Activated gamma-delta T cell treated with anti-CD3 and anti-CD28 coated beads, Interleukin-2, amount 50 U/mL, for 16 hours (primary cell): ENCODE results near the gene ADD2.

Experiments used
- DNase-seq: peaks from one replicate; pipeline ENCODE4 v3.0.0-alpha.2; 2020; ENCODE audit warnings: low read depth

Gene ADD2

DNA sequence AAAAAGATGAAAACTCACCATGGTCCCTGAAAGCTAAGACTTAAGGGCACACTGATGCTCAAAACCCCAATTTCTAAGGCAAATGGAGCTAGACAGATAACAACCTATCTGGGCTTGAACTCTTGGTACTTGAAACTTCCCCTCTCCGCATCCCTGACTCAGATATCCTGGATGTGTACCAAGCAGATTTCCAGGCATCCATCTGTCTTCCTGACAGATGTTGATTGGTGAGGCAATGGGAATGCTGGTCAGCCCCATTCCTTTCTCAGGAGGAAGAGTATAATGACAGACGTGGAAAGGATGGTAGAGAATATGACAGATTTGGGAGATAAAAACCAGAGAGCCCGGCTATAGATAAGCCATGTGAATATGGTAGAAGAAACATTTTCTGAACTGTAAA is 69.2 kb downstream of the ADD2 start:
- no peak for DNase-seq

GRCh38 chr2:70697603-70698383 is 70.2 kb downstream of the ADD2 start:
- no peak for DNase-seq

DNA sequence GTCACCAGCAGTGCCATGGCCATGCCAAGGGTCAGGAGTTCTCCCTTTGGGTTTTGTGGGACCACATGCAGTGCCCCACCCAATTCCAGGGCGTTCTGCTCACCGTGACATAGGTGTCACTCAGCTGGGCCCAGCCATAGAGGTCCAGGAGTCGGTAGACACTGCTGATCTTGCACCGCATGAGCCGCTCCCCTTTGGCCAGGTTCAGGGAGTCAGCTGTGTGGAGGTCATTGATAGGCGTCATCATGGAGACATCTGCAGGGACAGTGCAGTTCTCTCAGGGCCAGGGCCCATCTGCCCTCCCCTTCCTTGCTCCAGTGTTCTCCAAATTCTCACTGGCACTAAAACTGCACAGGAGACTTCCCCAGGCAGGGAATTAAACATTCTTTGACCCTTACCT is 71.9 kb downstream of the ADD2 start:
- no peak for DNase-seq

GRCh38 chr2:70692256-70692655 is 75.7 kb downstream of the ADD2 start:
- no peak for DNase-seq

GRCh38 chr2:70691497-70692140 is 76.4 kb downstream of the ADD2 start:
- no peak for DNase-seq

GRCh38 chr2:70690846-70691245 is 77.2 kb downstream of the ADD2 start:
- no peak for DNase-seq

DNA sequence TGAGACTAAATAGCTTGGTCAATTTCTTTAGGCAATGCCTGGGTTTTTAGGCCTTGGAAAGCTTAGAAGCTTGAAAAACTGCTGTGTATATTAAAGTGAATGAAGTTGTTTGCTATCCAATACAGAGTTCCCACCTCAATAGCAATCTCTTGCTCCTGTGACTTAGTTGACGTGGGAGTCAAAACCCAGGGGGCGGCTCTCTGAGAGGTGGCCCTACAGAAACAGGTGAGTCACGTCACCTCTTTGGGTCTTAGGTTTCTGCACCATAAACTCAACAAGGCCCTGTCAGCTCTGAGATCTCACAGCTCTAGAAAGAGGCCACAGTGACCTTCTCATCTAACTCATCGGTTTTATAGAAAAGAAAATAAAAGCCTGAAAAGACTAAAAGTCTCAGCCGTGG is 79.6 kb downstream of the ADD2 start:
- DNase-seq = no peak

DNA sequence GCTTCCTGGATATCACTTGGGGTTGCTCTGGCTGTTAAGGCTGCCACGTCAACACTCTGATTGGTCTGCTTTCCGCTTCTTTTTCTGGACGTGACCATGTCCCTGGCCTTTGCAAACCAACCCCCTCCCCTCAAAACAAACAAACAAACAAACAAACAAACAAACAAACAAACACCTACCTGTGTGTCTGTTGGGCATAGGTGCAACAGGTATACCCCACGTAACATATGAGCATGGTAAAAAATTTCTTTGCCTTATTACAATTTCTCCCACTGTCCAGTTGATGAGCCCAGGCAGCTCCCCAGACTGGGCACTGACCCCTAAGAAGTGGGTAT is 80.6 kb downstream of the ADD2 start:
- DNase-seq = no peak

- DNase-seq = no peak
Measured at GRCh38 chr2:70686577-70687460, 81.2 kb downstream of the ADD2 start.

- DNase-seq = no peak
Measured at GRCh38 chr2:70685771-70686171, 82.2 kb downstream of the ADD2 start.

GRCh38 chr2:70684846-70685622 is 83.0 kb downstream of the ADD2 start:
- no peak for DNase-seq

DNA sequence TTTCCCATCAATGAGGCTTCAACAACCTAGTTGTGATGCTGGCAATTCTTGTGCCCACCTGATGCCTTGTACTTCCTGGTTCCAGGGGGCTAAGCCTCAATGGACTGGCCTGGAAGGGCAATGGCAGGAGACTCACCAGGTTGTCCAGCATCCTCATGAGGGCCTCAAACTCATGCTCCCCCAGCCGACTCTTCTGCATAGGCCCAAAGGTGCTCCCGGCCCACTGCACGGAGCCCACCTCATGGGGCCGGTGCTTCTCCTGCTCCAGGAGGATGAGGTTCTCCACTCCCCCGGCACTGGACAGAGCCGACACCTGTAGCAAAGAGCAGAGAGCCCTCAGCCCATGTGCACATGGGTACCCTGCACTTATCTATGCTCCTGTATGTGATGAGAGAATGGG is 84.5 kb downstream of the ADD2 start:
- no peak for DNase-seq

DNA sequence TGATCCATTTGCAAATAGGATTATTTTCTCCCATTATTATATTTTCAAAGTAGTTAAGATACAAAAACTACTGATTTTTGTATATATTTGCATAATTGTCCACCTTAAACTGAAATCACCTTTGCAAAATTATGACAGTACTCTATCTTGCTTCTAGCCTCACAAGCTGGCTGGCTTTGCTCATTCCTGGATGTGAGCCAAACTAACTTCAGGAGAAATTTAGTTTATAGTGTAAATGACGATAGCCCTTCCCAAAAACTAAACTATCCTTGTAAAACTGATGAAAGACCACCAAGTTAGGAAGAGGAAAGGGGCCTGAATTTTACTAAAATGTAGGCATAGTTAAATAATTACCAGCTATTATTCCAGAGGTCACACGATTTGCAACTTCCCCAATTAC is 87.3 kb downstream of the ADD2 start:
- DNase-seq = no peak

DNA sequence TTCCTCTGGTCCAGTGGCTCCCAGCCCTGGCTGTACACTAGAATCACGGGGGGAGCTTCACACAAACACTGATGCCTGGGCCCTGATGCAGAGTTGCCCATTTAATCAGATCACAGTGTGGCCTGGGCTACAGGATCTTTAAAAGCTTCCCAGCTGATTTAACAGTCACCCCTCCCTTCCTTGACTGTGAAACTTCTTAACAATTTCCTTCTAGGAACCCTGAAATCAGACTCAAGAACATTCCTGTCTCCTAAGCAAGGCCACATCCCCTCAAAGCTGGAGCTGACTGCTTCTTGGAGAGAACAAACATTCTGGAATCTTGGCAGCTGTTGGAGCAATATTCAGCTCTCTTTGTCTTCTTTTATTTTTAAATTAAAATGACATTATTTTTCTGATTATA is 88.7 kb downstream of the ADD2 start:
- DNase-seq = no peak

DNA sequence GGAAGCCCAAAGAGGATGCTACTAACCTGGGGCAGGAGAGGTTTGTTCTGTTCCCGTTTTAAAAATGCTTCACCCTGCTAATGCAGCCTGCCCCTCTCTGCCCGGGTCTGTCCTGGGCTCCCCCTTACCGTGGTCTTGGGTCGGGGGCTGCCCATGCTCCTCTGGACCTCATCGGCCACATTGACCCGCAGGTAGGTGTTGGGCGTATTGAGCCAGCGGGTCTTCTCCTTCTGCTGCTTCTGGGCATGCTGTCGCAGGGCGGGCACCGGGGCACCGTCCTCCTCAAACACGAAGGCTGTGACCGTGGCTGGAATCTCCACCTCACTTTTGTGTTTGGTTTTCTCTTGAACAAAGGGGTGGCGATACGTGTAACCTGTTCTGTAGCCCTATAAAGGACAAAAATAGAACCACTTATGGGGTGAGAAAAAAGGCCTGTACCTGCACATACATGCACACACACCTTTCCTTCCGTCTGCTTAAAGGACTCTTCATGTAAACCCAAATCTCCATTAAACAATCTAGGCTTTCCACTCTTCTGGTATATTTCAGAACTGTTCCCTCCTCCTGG is 89.3 kb downstream of the ADD2 start:
- no peak for DNase-seq

DNA sequence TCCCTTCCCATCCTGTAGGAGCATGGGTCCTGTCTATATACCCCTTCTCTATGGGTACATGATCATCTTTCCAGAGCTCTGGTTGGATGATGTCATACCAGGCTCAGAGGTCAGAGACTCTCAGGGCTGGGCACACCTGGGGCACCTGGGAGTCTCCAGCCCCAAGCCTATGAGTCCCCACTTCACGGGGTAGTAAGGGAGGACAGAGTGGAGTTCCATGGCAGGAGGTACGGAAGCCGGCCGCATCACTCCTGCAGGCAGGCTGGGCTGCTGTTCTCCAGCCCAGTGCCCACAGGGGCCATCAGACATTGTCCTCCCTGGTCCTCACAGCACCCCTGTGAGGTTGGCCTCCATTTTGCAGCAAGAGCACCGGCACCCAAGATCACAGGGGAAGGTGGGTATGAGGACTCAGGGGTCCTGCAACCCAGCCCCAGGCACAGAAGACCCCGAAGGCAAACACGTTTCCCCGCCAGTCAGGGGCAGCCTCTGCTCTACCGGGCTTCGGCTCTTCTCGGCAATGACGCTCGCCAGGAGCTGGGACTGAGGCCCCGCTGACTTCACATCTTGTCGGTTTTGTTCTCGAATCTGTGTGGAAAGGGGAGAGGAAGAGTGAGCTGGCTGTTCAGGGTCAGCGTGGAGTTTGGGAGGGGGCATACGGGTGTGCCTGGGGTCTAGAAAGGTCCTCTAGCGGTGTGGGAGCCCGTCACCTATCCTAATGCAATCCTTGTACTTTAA is 91.5 kb downstream of the ADD2 start:
- no peak for DNase-seq

DNA sequence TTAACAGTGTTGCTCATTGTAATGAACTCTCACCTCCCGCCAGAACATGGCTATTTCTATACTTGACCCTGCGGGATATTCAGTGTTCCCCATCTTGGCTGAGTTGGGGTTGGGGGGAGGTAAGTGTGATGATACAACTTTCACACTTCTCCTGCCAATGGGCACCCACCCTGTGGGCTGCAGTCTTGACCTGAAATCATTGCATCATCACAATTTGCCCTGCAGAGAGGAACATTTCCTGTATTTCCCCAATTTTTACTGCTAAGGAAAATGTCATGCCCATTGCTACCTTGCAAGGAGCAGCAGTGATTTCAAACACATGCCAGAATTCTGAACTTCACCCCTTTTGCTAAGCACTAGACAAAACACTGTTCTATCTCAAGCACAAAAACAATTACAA is 92.1 kb downstream of the ADD2 start:
- DNase-seq = no peak

GRCh38 chr2:70674636-70675430 is 93.2 kb downstream of the ADD2 start:
- DNase-seq = no peak

DNA sequence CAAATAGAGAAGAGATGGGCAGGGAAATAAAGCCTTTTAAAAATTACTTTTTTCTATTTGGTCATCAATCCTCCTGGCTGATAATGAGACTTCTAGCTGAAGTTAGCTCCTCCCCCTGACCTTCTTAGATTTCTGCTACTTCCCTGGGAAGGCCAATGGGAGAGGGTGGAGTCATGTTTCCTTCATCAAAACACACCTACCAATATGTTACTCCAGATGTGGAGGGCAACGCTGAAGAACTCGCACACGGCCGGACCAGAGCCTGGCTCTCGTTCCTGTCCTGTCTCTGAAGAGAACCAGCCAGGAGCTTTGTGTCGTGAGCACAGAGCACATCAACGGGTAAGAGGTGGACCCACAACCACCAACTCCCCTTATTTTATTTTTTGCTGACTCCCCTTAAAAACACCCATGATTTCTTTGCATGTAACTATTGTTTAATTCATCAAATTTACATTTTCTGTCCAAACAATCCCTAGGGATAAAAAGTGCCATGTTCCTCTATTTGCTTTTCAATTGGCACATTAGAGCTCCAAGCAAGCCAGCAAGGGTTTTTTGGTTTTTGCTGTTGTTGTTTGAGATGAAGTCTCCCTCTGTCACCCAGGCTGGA is 94.9 kb downstream of the ADD2 start:
- no peak for DNase-seq

DNA sequence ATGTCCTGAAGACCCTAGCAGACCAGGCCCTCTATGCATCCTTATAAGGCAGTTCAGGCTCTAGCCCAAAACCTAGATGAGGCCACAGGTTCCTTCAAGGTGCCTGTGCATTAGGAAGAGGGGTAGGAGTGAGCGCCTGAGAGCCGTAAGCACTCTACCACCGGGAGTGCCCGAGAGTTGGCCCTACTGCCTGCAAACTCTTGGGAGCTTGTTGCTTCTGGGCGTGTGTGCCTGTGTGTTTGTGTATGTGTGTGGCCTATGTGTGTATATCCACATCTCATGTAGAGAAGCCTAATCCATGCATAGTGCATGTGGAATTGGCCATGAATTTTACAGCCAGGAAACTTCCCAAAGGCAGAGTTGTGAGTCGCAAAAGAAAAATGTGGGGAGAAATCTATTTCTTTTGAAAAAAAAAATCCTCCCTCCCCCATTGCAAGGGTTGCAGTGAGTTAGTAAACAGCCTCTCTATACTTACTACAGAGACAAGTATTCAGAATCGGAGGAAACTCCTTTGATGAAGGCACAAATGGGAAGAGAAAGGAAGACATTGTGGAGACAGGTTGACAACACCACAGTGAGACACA is 96.8 kb downstream of the ADD2 start:
- no peak for DNase-seq
